H9 (cell line): ENCODE data around the gene SNRNP48. TPM values are rescaled to one million over a fixed set of nuclear protein-coding genes. Genes with fewer than 3 reads are reported as not detected.

Experiments
- DNase-seq: peaks from one replicate; pipeline ENCODE4 v3.0.0-alpha.2; 2017
- H2AFZ ChIP-seq: one replicate; pipeline ENCODE4 v1.6.1; 2013; ENCODE audit warnings: mild to moderate bottlenecking, low read length, control low read depth, moderate library complexity
- H2AK5ac ChIP-seq: 2 replicates; pipeline ENCODE4 v1.6.1; 2013; ENCODE audit warnings: low read length, control low read depth, mixed read lengths; ENCODE audit not compliant: insufficient read length
- H2BK120ac ChIP-seq: one replicate; pipeline ENCODE4 v1.6.1; 2013; ENCODE audit warnings: low read depth, mild to moderate bottlenecking, low read length, control low read depth, inconsistent platforms; ENCODE audit not compliant: poor library complexity, severe bottlenecking
- H2BK12ac ChIP-seq: 2 replicates; pipeline ENCODE4 v1.6.1; 2013; ENCODE audit warnings: low read length, control low read depth, mixed read lengths, low read depth; ENCODE audit not compliant: insufficient read length
- H2BK15ac ChIP-seq: 2 replicates; pipeline ENCODE4 v1.6.1; 2013; ENCODE audit warnings: low read depth, low read length, control low read depth
- H2BK20ac ChIP-seq: one replicate; pipeline ENCODE4 v1.6.1; 2013; ENCODE audit warnings: low read depth, mild to moderate bottlenecking, low read length, control low read depth, inconsistent platforms; ENCODE audit not compliant: poor library complexity, severe bottlenecking
- H2BK5ac ChIP-seq: 2 replicates; pipeline ENCODE4 v1.6.1; 2013; ENCODE audit warnings: low read length, control low read depth, mixed read lengths; ENCODE audit not compliant: insufficient read length
- H3K14ac ChIP-seq: 2 replicates; pipeline ENCODE4 v1.6.1; 2013; ENCODE audit warnings: low read length, control low read depth; ENCODE audit not compliant: insufficient read depth
- H3K18ac ChIP-seq: 2 replicates; pipeline ENCODE4 v1.6.1; 2013; ENCODE audit warnings: low read depth, mild to moderate bottlenecking, mixed read lengths, low read length, control low read depth; ENCODE audit not compliant: insufficient read length
- H3K23ac ChIP-seq: 2 replicates; pipeline ENCODE4 v1.6.1; 2013; ENCODE audit warnings: low read length, control low read depth, mixed read lengths, low read depth; ENCODE audit not compliant: insufficient read length
- H3K23me2 ChIP-seq: 2 replicates; pipeline ENCODE4 v1.6.1; 2013; ENCODE audit warnings: low read depth, mild to moderate bottlenecking, mixed read lengths, low read length, control low read depth; ENCODE audit not compliant: insufficient read length, poor library complexity, severe bottlenecking
- H3K27ac ChIP-seq: 2 replicates; pipeline ENCODE4 v1.5.1; 2013; ENCODE audit warnings: low read length, control low read depth, mixed read lengths, low read depth; ENCODE audit not compliant: insufficient read length
- H3K27me3 ChIP-seq: 2 replicates; pipeline ENCODE4 v1.6.1; 2013; ENCODE audit warnings: low read length, control low read depth, inconsistent platforms; ENCODE audit not compliant: insufficient read depth
- H3K4ac ChIP-seq: 2 replicates; pipeline ENCODE4 v1.6.1; 2013; ENCODE audit warnings: low read depth, mild to moderate bottlenecking, control low read depth, inconsistent platforms, low read length, moderate library complexity
- H3K4me1 ChIP-seq: 2 replicates; pipeline ENCODE4 v1.6.1; 2013; ENCODE audit warnings: low read length, control low read depth, inconsistent platforms; ENCODE audit not compliant: insufficient read depth
- H3K4me2 ChIP-seq: 2 replicates; pipeline ENCODE4 v1.6.1; 2013; ENCODE audit warnings: low read length, control low read depth, mixed read lengths; ENCODE audit not compliant: insufficient read length, insufficient read depth
- H3K56ac ChIP-seq: 2 replicates; pipeline ENCODE4 v1.6.1; 2013; ENCODE audit warnings: low read depth, mild to moderate bottlenecking, mixed read lengths, low read length, control low read depth; ENCODE audit not compliant: insufficient read length
- H3K79me1 ChIP-seq: 2 replicates; pipeline ENCODE4 v1.6.1; 2013; ENCODE audit warnings: low read depth, mild to moderate bottlenecking, moderate library complexity, low read length, control low read depth, inconsistent platforms; ENCODE audit not compliant: insufficient read depth, poor library complexity, severe bottlenecking
- H3K79me2 ChIP-seq: 2 replicates; pipeline ENCODE4 v1.6.1; 2013; ENCODE audit warnings: low read length, control low read depth, inconsistent platforms; ENCODE audit not compliant: insufficient read depth
- H3K9ac ChIP-seq: 2 replicates; pipeline ENCODE4 v1.6.1; 2013; ENCODE audit warnings: low read length, control low read depth, mixed read lengths; ENCODE audit not compliant: insufficient read length; ENCODE audit errors: extremely low read depth
- H3K9me3 ChIP-seq: one replicate; pipeline ENCODE4 v1.6.1; 2013; ENCODE audit warnings: low read depth, low read length, inconsistent platforms; ENCODE audit not compliant: control insufficient read depth
- H3T11ph ChIP-seq: one replicate; pipeline ENCODE4 v1.6.1; 2013; ENCODE audit warnings: mild to moderate bottlenecking, low read length, control low read depth, inconsistent platforms
- H4K20me1 ChIP-seq: one replicate; pipeline ENCODE4 v1.6.1; 2013; ENCODE audit not compliant: control insufficient read depth, insufficient read length, insufficient read depth
- H4K5ac ChIP-seq: 2 replicates; pipeline ENCODE4 v1.6.1; 2013; ENCODE audit warnings: low read depth, mild to moderate bottlenecking, mixed read lengths, low read length, control low read depth; ENCODE audit not compliant: insufficient read length
- H4K8ac ChIP-seq: replicated peaks from 2 replicates; pipeline ENCODE4 v1.6.1; 2013; ENCODE audit warnings: low read length, control low read depth, mixed read lengths, low read depth; ENCODE audit not compliant: insufficient read length
- H4K91ac ChIP-seq: 2 replicates; pipeline ENCODE4 v1.6.1; 2013; ENCODE audit warnings: low read depth, mild to moderate bottlenecking, moderate library complexity, mixed read lengths, low read length, control low read depth; ENCODE audit not compliant: insufficient read length
- H3K27ac Mint-ChIP-seq, 3 experiments: 2 replicates in 2 of 3; 3 replicates in 1 of 3; pipeline ENCODE4 v1.8.0; 2020 to 2021; ENCODE audit warnings: mixed read lengths in 3 of 3, mild to moderate bottlenecking in 1 of 3, moderate library complexity in 1 of 3
- H3K27me3 Mint-ChIP-seq: 2 replicates; pipeline ENCODE4 v1.8.0; 2021; ENCODE audit warnings: low read depth, mild to moderate bottlenecking, moderate library complexity, mixed read lengths
- H3K36me3 Mint-ChIP-seq, 3 experiments: 2 replicates in 2 of 3; 3 replicates in 1 of 3; pipeline ENCODE4 v1.8.0; 2020 to 2021; ENCODE audit warnings: low read depth in 3 of 3, mixed read lengths in 3 of 3; ENCODE audit not compliant: insufficient read depth in 1 of 3
- H3K4me1 Mint-ChIP-seq, 2 experiments: 2 replicates each; pipeline ENCODE4 v1.8.0; 2020; ENCODE audit warnings: mixed read lengths in 2 of 2
- H3K4me3 Mint-ChIP-seq, 2 experiments: 2 replicates in 1 of 2; 3 replicates in 1 of 2; pipeline ENCODE4 v1.8.0; 2020 to 2021; ENCODE audit warnings: mild to moderate bottlenecking in 2 of 2, mixed read lengths in 2 of 2, moderate library complexity in 1 of 2
- H3K9me3 Mint-ChIP-seq, 2 experiments: 2 replicates in 1 of 2; 3 replicates in 1 of 2; pipeline ENCODE4 v1.8.0; 2020; ENCODE audit warnings: mild to moderate bottlenecking in 2 of 2, mixed read lengths in 2 of 2, moderate library complexity in 1 of 2
- WGBS: extraction: QIAGEN DNeasy Blood & Tissue Kit; methylation state at CpG from one replicate; pipeline ENCODE4 v1.1.7; 2013; ENCODE audit warnings: missing lambda C conversion rate, low lambda C conversion rate, mixed read lengths; ENCODE audit not compliant: insufficient read length; ENCODE audit errors: extremely low coverage; 5-methylcytosine and 5-hydroxymethylcytosine counted together
- total RNA-seq: library from RNA; stranded (reverse); gene quantifications from 2 replicates; pipeline ENCODE4 v1.2.1, GENCODE V29; 2021
- TF ChIP-seq, protein P1 (sequence below): fragments of 200-600 bp; sonication (generic); conservative IDR thresholded peaks from 3 replicates; pipeline ENCODE4 v1.8.0; 2021; ENCODE audit warnings: antibody characterized with exemption, mild to moderate bottlenecking

SNRNP48 gene
- total RNA-seq, 1 experiment from 2014 or later: 16.9 TPM

DNA sequence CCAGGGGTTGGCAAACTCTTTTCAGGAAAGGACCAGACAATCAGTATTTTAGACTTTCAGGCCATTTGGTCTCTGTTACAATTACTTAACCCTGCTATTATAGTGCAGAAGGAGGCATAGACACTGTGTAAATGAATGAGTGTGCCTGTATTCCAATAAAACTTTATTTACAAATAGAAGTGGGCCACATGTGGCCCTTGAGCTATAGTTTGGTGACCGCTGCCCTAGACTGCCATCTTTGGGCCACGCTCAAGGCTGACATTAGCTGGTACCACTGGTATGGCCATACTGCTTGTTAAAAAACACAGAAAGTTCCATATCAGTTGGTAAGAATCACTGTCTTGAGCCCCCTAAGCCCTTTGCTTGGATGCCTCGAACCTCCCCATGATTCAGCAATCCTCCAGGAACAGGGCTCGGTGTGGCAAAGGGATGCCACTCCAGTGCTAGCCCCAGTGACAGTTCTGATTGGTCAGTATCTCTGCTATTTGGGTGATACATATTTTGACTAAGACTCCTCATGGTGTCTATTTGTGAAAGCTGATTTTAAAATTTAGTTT is 23.3 kb upstream of the SNRNP48 start:
- no peaks in the 10 kb centered on the region for H3K23me2 ChIP-seq
- no peaks in the 10 kb centered on the region for H3K9me3 ChIP-seq
- Mint-ChIP-seq H3K27ac (no peak overlapping the region), H3K4me3 (no peak overlapping the region), H3K4me1 (0 out of 4 replicates have a peak, but pooled peaks cover 0 to 4% of the 10 kb centered on the region in 2 experiments), H3K9me3 (no peaks in the 10 kb centered on the region), H3K27me3 (no peaks in the 10 kb centered on the region), H3K36me3 (peaks cover 28 to 85% (median 77%) of the 10 kb centered on the region in 3 experiments)
- H3K4me2 ChIP-seq: no peak overlapping the region
- no peaks in the 10 kb centered on the region for H3K27me3 ChIP-seq
- no peak overlapping the region for H3K18ac ChIP-seq
- H3K79me1 ChIP-seq: no peaks in the 10 kb centered on the region
- H2BK20ac ChIP-seq: no peak overlapping the region
- DNase-seq: no peak
- no peak overlapping the region for H3K14ac ChIP-seq
- H4K5ac ChIP-seq: no peak overlapping the region
- no CpG with 5 or more reads among the region's 4 CpGs for WGBS
- no peak overlapping the region for H3T11ph ChIP-seq
- H2BK15ac ChIP-seq: no peak overlapping the region
- no peak overlapping the region for H3K9ac ChIP-seq
- H4K8ac ChIP-seq: no peak overlapping the region
- no peak overlapping the region for H3K4ac ChIP-seq
- no peak overlapping the region for H3K27ac ChIP-seq
- no peak overlapping the region for H2AFZ ChIP-seq
- H3K23ac ChIP-seq: no peak overlapping the region
- no peak overlapping the region for H3K56ac ChIP-seq
- TF ChIP-seq, protein P1, sequence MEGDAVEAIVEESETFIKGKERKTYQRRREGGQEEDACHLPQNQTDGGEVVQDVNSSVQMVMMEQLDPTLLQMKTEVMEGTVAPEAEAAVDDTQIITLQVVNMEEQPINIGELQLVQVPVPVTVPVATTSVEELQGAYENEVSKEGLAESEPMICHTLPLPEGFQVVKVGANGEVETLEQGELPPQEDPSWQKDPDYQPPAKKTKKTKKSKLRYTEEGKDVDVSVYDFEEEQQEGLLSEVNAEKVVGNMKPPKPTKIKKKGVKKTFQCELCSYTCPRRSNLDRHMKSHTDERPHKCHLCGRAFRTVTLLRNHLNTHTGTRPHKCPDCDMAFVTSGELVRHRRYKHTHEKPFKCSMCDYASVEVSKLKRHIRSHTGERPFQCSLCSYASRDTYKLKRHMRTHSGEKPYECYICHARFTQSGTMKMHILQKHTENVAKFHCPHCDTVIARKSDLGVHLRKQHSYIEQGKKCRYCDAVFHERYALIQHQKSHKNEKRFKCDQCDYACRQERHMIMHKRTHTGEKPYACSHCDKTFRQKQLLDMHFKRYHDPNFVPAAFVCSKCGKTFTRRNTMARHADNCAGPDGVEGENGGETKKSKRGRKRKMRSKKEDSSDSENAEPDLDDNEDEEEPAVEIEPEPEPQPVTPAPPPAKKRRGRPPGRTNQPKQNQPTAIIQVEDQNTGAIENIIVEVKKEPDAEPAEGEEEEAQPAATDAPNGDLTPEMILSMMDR: peak; percentile 47; the same call in 2 of the 3 replicates
- no peak overlapping the region for H4K91ac ChIP-seq
- no peak overlapping the region for H2BK120ac ChIP-seq
- H3K79me2 ChIP-seq: no peaks in the 10 kb centered on the region
- H3K4me1 ChIP-seq: no peaks in the 10 kb centered on the region
- H4K20me1 ChIP-seq: no peaks in the 10 kb centered on the region
- H2BK5ac ChIP-seq: no peak overlapping the region
- no peak overlapping the region for H2AK5ac ChIP-seq
- no peak overlapping the region for H2BK12ac ChIP-seq
